HCT116 (cell line): ENCODE results near the gene BTBD10.

Experiments
- CEBPB ChIP-seq: IDR thresholded peaks from 2 replicates; pipeline ENCODE4 v1.6.1; 2012; ENCODE audit warnings: low read depth
- EZH2 ChIP-seq: fragments of 200-600 bp; sonication (generic); IDR thresholded peaks from 2 replicates; pipeline ENCODE4 v1.6.1; 2017; ENCODE audit warnings: antibody characterized with exemption, mixed run types
- JUND ChIP-seq: IDR thresholded peaks from 2 replicates; pipeline ENCODE4 v1.6.1; 2012
- POLR2A ChIP-seq: IDR thresholded peaks from 2 replicates; pipeline ENCODE4 v1.7.0; 2011; ENCODE audit warnings: borderline replicate concordance; ENCODE audit not compliant: insufficient read depth, insufficient read length; ENCODE audit errors: extremely low read depth
- RAD21 ChIP-seq: IDR thresholded peaks from 2 replicates; pipeline ENCODE4 v1.6.1; 2012; ENCODE audit warnings: low read depth, mild to moderate bottlenecking
- REST ChIP-seq: IDR thresholded peaks from 2 replicates; pipeline ENCODE4 v1.6.1; 2012; ENCODE audit warnings: low read depth
- SIN3A ChIP-seq: IDR thresholded peaks from 2 replicates; pipeline ENCODE4 v1.6.1; 2012; ENCODE audit warnings: low read depth
- TCF7L2 ChIP-seq: IDR thresholded peaks from 2 replicates; pipeline ENCODE4 v1.7.0; 2011; ENCODE audit warnings: borderline replicate concordance, inconsistent platforms; ENCODE audit not compliant: insufficient read depth, insufficient read length; ENCODE audit errors: extremely low read depth
- YY1 ChIP-seq: IDR thresholded peaks from 2 replicates; pipeline ENCODE4 v1.6.1; 2011; ENCODE audit warnings: low read length, low read depth, moderate library complexity, mild to moderate bottlenecking; ENCODE audit not compliant: insufficient replicate concordance; ENCODE audit errors: extremely low read depth
- ZBTB33 ChIP-seq: IDR thresholded peaks from 2 replicates; pipeline ENCODE4 v1.6.1; 2011; ENCODE audit warnings: mild to moderate bottlenecking, low read length, moderate library complexity; ENCODE audit not compliant: insufficient replicate concordance; ENCODE audit errors: extremely low read depth
- TF ChIP-seq, protein P1 (sequence below), 3 experiments: fragments of 200-600 bp in 1 of 3; sonication (generic) in 1 of 3; IDR thresholded peaks in 2 of 3; conservative IDR thresholded peaks in 1 of 3; 2 replicates each; pipeline ENCODE4 v1.5.1; 2012 to 2017; ENCODE audit warnings: low read depth in 2 of 3, low read length in 2 of 3, antibody characterized with exemption in 1 of 3, borderline replicate concordance in 1 of 3, control low read depth in 1 of 3, mild to moderate bottlenecking in 1 of 3, mixed read lengths in 1 of 3, mixed run types in 1 of 3, moderate library complexity in 1 of 3; ENCODE audit not compliant: insufficient read depth in 1 of 3
- TF ChIP-seq, protein P2 (sequence below): IDR thresholded peaks from 2 replicates; pipeline ENCODE4 v1.6.1; 2012

DNA sequence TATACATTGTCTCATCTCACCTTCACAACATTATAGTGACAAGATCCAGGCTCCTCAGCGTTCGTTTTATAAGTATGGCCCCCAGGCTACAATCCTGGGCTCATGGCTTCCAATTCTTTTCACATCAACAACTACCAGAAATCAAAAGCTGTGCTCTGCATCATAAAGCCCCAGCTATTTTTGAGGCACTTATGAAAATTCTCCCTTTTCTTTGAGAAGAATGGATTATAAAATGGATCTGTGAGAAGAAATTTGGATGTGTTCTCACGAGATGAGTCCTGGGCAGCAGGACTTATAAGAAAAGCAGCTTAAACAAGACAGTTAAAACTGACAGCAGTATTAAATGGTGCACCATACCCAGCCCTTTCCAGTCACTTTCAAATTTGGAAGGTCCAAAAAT is 80.3 kb downstream of the BTBD10 start:
- TF ChIP-seq POLR2A (no peak), YY1 (no peak), EZH2 (no peak), JUND (no peak), TCF7L2 (no peak), RAD21 (no peak), SIN3A (no peak), CEBPB (no peak), ZBTB33 (no peak), REST (no peak)
- TF ChIP-seq, protein P1, sequence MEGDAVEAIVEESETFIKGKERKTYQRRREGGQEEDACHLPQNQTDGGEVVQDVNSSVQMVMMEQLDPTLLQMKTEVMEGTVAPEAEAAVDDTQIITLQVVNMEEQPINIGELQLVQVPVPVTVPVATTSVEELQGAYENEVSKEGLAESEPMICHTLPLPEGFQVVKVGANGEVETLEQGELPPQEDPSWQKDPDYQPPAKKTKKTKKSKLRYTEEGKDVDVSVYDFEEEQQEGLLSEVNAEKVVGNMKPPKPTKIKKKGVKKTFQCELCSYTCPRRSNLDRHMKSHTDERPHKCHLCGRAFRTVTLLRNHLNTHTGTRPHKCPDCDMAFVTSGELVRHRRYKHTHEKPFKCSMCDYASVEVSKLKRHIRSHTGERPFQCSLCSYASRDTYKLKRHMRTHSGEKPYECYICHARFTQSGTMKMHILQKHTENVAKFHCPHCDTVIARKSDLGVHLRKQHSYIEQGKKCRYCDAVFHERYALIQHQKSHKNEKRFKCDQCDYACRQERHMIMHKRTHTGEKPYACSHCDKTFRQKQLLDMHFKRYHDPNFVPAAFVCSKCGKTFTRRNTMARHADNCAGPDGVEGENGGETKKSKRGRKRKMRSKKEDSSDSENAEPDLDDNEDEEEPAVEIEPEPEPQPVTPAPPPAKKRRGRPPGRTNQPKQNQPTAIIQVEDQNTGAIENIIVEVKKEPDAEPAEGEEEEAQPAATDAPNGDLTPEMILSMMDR (IDR thresholded peaks at IDR 0.05 in 2 of 3, conservative IDR thresholded peaks at IDR 0.05 in 1 of 3; ENCODE audit: borderline replicate concordance in 1 of 3, insufficient read depth in 1 of 3, low read depth in 2 of 3, low read length in 2 of 3): no peak
- TF ChIP-seq, protein P2, sequence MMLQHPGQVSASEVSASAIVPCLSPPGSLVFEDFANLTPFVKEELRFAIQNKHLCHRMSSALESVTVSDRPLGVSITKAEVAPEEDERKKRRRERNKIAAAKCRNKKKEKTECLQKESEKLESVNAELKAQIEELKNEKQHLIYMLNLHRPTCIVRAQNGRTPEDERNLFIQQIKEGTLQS: no peak
